Right ventricle myocardium inferior (tissue), 1 donor: ENCODE measurements around the gene RUNX3. TPM values are rescaled to one million over a fixed set of nuclear protein-coding genes. Genes with fewer than 3 reads are reported as not detected.
A peak's percentile ranks its signal among the peaks of the same experiment; 100 is the strongest.
"Not testable (repeated sequence)": the region's sequence is repeated elsewhere in the genome, so short reads cannot be mapped to it uniquely, and the experiment has no call there.

ENCODE experiments used
- ATAC-seq: fragments of 200-7000 bp; cut with Tn5 transposase; one replicate; pipeline ENCODE4 v1.9.1; 2020; ENCODE audit warnings: mild to moderate bottlenecking, moderate library complexity
- DNase-seq: peaks from one replicate; pipeline ENCODE4 v3.0.0; 2021; ENCODE audit errors: missing footprints
- intact Hi-C: fragments of 100-400 bp; cut with DNase I; formaldehyde crosslinking; loops from one replicate; pipeline ENCODE4 v1.11.0; 2022
- total RNA-seq: library from RNA; stranded (reverse); fragmentation: NEBNext Ultra II Directional; extraction: Animal tissue kit (Norgen Biotek cat#: 25700); gene quantifications from one replicate; pipeline ENCODE4 v1.2.1, GENCODE V29; 2021
- donor health status: DM: no; HTN: yes; CAD: no; lungs with severe emphysema.

The RUNX3 gene
- total RNA-seq, 1 donor from 2014 or later = 1.8 TPM

DNA sequence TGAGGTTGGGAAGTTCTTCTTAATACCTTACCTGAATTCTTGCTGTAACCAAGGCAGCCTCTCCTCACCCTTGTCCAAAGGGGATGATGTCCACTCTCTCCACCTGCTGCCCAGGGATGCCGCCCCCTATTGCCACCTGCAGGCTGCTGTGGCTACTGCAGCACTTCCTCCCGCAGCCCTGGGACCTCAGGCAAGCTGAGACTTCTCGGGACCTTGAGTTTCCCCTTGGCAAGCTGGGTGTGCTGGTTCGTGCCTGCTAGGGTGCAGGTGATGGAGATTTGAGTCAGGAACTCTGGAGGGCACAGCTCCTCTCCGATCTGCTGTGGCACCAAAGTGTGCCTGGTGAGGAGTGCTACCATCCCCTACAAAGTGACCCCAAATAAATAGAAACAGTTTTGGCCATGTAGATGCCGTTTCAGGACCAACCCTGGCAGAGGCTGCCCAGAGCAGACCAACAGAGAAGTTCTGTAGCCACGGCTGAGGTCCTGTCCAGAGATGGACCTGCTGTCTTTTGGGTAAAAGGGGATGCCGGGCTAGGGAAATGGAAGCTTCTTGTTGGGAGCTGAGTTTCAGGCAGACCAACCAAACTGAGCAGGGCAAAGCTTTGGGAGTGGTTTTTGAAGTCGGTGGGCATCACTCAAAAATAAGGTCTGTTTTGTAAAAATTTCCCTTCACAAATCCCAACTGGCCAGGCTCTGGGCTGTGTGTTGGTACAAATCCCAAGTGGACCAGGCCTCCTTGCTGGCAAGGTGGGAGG lies 31.7 kb downstream of the RUNX3 start:
- ATAC-seq (peak; percentile 40), DNase-seq (no peak)
- intact Hi-C loops = no loop called here

DNA sequence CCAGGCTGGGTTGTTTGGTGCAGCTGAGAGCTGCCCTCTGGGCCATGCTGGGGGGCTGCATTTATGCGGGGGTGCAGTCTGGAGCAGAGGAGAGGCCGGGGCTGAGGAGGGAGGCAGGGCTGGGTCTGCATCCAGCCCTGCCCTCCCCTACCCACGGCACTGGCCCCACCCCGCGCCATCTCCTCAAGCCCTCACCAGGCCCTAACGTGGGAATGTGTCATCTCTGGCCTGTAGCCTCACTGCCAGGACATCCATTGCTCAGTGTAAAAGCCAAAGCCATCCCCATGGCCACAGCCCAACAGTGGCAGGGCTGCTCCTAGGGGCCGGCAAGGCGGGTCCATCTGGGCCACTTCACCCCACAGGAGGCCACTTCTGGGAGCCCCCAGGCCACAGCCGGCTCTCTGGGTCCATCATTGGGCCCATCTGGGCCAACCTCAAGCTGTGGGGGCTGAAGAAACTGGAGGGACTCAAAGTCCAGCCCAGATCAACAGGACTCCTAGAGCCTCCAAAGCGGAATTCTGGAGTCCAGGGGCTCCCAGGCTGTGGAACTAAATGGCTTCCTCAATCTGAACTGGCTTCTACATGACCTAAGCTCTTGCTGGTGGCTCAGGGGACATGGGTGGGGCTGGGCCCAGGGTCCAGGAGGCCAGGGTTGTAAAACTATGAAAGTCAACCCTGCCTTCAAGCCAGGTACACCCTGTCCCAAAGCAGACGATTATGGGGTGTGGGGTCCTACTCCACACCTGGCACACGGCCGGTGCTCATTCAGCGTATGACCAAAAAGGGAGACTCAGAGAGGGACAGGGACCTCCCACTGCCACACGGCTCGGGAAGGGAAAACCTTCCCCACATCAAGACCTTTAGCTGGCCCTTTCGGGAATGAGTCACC lies 32.6 kb downstream of the RUNX3 start:
- ATAC-seq (no peak), DNase-seq (no peak)

DNA sequence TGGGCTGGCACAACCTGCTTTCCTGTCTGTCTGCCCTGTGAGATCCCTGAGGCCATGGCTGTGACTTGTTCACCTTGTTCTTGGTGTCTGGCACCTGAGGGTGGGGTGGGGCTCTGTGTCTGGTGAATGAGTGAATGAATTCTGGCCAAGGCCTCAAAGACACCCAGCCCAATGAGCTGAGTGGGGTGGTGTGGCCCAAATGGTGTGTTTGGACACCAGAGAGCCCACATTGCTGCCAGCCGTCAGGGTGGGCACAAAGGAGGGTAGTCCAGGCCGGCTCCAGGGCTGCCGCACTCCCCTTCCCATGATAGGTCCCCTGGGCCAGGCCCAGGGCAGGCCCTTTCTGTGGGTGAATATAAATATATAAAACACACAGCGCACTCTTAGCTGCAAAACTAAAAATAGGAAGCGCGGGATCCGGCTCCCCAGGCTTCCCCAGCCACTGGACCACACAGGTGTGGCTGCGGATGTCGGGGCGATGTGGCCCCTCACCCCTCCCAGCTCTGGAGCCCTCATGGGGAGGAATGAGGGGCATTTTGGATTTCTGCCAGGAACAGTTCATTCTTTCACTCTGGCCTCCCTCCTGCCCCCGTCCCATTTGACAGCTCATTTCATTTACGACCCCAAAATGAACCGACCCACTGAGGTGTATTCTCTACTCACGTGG lies 33.3 kb downstream of the RUNX3 start:
- intact Hi-C loops = no loop called here
- ATAC-seq (no peak), DNase-seq (no peak)

More for the DNA sequence above, 32.6 kb downstream of the RUNX3 start:
- intact Hi-C loops = no loop called here

DNA sequence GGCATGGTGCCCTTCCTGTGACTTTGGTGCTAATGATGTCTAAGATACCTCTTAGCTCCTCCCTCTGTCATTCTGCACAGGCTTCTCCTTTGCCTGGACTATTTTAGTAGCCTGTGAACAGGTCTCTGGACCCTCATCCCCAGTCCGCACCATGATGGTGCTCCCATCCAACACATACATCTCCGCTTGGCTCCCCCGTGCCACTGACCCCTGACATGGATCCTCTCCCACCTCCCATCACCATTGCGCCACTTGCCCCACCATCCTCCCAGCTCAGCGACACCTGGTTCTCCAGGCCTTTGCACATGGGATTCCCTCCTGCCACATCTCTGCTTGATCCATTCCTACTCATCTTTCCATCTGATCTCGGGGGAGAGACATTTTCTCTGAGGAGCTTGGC lies 33.9 kb downstream of the RUNX3 start:
- ATAC-seq = no peak
- no peak for DNase-seq
- intact Hi-C loops = no loop called here

DNA sequence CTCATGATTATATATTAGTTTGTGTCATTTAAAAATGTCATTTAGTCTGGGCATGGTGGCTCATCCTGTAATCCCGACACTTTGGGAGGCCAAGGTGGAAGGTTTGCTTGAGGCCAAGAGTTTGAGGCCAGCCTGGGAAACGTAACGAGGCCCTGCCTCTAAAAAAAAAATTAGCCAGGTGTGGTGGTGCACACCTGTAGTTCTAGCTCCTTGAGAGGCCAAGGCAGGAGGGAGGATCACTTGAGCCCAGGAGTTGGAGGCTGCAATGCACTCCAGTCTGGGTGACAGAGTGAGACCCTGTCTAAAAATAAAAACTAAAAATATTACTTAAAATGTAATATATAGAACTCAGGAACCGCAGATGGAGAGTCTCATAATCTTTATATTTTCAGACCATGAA lies 34.6 kb downstream of the RUNX3 start:
- intact Hi-C loops = no loop called here
- DNase-seq = no peak
- ATAC-seq = no peak

DNA sequence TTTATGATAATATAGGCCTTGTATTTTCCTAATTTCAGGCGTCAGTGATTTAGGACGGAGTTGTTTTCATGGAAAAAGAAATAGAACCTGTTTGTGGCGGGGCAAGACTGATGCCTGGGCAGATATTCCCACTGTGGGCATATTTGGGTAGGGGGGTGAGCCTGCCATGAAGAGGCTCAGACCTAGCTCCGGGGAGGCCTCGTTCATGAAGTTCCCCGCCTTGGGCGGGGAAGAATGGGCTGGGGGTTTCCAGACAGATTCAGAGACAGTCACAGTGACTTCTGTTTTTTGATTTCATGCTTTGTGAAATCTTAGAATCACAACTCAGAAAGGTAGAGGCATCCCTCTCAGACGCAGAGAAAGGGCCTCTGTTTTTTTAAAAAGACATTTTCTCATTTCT lies 36.1 kb downstream of the RUNX3 start:
- no peak for ATAC-seq
- intact Hi-C loops = no loop called here
- no peak for DNase-seq

DNA sequence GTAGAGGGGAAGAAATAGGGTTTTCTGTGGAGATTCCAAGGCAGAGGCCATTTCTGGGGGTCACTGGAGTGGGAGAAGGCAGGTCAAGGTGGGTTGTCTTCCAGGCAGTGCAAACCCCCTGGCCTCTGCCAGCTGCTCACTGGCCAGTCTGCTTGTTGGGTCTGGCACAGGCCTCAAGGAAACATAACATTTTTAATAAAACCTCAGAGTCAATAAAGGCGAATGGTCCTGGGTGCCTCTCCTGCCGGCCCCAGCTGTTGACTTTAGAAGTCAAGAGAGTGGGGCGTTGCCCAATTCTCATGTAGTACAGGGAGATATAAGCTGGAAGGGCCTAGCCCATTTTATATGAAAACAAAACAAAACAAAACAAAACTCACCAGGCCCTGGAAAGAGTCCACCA lies 36.6 kb downstream of the RUNX3 start:
- intact Hi-C loops = no loop called here
- ATAC-seq (no peak), DNase-seq (no peak)

DNA sequence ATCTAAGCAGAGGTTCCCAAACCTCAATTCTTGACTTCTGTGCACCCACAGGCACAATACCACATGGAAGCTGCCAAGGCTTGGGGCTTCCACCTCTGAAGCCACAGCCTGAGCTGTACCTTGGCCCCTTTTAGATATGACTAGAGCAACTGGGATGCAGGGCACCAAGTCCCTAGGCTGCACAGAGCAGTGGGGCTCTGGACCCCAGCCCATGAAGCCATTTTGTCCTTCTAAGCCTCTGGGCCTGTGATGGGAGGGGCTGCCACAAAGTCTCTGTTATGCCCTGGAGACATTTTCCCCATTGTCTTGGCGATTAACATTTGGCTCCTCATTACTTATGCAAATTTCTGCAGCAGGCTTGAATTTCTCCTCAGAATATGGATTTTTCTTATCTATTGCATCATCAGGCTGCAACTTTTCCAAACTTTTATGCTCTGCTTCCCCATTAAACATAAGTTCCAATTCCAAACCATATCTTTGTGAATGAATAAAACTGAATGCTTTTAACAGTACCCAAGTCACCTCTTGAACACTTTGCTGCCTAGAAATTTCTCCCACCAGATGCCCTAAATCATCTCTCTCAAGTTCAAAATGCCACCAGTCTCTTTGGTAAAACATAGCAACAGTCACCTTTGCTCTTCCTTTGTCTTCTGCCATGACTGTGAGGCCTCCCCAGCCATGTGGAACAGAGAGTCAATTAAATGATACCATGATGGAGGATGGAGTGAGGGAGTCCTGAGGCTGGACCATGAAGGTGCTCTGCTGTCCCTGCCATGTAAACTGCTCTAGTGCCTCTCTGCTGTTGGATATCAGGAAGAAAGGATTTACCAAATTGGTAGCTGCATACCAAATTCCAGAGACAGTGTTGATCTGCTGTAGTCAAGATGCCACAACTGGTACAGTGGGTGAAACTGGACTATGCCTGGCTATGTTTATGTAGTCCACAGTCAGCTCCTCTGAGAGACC lies 37.6 kb downstream of the RUNX3 start:
- DNase-seq (no peak), ATAC-seq (no peak)

DNA sequence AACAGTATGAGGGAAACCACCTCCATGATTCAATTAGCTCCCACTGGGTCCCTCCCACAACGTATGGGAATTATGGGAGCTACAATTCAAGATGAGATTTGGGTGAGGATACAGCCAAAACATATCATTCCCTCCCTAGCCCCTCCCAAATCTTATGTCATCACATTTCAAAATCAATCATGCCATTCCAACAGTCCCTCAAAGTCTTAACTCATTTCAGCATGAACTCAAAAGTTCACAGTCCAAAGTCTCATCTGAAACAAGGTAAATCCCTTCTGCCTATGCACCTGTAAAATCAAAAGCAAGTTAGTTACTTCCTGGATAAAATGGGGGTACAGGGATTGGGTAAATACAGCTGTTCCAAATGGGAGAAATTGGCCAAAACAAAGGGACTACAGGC lies 38.7 kb downstream of the RUNX3 start:
- intact Hi-C loops, DNase-seq, ATAC-seq: not testable (repeated sequence)

More for the DNA sequence above, 37.6 kb downstream of the RUNX3 start:
- intact Hi-C loops = no loop called here

DNA sequence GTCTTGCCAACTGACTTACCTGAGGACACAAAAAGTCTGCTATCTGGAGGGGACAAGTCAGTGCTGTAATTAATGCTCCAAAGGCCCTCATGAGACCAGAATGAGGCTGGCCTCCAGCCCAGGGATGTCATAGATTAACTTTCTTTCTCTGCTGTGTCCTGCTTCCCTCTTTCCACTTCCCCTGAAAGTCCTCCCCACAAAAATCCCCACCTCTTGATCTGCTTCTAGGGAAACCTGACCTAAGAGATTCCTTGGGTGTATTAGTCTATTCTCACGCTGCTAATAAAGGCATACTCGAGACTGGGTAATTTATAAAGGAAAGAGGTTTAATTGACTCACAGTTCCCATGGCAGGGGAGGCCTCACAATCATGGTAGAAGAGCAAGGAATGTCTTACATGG lies 39.2 kb downstream of the RUNX3 start:
- ATAC-seq (no peak), DNase-seq (no peak)
- intact Hi-C loops = no loop called here

DNA sequence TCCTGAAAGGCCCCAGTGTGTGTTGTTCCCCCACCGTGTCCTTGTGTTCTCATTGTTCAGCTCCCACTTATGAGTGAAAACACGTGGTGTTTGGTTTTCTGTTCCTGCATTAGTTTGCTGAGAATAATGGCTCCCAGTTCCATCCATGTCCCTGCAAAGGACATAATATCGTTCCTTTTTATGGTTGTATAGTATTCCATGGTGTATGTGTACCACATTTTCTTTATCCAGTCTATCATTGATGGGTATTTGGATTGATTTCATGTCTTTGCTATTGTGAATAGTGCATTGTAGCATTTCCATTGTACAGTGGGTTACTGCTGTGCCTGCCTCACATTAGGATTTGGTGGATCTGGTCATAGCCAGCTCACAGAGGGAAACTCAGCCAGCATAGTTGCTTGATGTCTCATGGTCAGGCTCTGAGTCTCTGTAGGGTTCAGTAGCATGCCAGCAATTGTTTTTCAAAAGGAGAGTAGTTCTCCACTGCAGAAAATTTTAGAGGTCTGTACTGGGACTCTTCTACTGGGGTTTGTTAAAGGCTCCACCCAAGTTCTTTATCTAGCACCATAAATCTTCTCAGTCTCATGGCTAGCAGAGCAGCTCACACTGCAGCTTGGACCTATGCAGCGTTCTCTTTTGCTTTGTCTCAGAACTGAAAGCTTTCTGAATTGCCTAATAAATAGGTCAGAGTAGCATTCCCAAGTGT lies 41.0 kb downstream of the RUNX3 start:
- ATAC-seq (no peak), DNase-seq (no peak)
- intact Hi-C loops = no loop called here

DNA sequence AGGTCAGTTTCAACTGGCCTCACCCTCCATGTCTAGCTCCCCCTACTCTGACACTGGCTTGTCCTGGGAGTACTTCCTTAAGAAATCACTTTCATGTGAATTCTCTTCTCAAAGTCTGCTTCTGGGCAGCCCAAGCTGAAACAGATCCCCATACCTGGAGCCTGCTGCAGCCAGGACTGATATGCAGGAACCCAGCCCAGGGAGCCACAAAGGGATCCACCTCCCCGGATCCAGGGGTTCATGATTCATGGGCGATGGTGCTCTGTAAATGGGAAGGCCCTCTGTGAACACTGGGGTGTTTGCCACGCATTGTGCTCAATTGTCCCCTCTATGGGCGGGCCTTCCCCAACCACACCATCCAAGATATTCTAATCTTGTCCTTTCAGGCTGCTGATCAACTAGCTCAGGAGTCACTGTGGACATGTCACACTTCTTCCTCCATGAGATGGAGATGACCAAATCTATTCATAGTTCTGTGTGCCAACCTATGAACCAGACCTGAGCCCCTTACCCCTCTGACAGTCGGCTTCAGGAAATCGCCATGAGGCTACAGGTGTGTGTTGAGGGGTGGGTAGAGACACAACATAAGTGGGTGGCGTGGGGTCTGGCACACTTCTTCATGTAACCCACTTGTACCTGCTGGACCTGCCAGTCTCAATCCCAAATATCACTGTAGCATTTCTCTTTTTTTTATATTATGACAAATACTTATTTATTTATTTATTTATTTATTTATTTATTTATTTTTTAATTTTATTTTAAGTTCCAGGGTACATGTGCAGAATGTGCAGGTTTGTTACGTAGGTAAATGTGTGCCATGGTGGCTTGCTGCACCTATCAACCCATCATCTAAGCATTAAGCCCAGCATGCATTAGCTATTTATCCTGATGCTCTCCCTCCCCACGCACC lies 41.8 kb downstream of the RUNX3 start:
- DNase-seq (no peak), ATAC-seq (no peak)
- intact Hi-C loops = no loop called here

DNA sequence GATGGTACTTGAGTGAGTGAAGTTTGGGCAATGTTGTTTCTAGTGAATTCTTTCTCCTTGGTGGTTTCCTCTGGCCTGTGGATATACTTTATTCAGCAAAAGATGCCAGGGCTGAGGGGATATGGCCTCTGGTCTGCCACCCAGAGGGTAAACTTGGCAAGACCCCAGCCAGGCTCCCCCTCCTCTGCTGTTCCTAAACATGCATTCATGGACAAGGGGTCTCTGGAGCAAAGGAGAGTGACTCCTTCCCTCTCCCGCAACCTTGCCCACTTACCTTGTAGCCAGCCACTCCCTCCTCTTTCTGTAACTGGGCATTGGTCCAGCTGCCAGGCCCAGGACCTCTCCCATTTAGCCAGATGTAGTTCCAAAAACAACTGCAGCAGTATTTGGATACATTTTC lies 43.8 kb downstream of the RUNX3 start:
- DNase-seq (no peak), ATAC-seq (no peak)
- intact Hi-C loops = no loop called here

DNA sequence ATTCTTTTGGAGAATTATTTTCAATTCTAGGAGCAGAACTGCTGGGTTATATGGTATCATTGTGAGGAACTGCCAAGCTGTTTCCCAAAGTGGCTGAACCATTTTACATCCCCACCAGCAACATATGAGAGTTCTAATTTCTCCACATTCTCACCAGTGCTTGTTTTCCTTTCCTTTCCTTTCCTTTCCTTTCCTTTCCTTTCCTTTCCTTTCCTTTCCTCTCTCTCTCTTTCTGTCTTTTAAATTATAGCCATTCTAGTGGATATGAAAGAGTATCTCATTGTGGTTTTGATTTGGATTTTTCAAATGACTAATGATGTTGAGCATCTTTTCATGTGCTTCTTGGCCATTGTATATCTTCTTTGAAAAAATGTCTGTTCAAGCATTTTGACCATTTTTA lies 45.3 kb downstream of the RUNX3 start:
- ATAC-seq (no peak), DNase-seq (no peak)
- intact Hi-C loops = no loop called here

DNA sequence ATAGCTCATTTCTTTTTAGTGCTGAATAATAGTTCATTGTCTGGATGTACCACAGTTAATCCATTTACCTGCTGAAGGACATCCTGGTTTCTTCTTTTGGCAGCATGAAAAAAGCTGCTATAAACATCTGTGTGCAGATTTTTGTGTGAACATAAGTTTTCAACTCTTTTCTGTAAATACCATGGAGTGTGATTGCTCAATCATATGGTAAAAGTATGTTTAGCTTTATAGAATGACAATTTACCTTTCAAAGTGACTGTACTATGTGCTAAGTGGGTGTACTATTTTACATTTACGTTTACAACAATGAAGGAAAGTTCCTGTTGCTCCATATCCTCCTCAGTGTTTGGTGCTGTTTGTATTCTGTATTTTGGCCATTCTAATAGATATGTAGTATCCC lies 49.0 kb downstream of the RUNX3 start:
- no peak for ATAC-seq
- intact Hi-C loops = no loop called here
- DNase-seq = no peak

DNA sequence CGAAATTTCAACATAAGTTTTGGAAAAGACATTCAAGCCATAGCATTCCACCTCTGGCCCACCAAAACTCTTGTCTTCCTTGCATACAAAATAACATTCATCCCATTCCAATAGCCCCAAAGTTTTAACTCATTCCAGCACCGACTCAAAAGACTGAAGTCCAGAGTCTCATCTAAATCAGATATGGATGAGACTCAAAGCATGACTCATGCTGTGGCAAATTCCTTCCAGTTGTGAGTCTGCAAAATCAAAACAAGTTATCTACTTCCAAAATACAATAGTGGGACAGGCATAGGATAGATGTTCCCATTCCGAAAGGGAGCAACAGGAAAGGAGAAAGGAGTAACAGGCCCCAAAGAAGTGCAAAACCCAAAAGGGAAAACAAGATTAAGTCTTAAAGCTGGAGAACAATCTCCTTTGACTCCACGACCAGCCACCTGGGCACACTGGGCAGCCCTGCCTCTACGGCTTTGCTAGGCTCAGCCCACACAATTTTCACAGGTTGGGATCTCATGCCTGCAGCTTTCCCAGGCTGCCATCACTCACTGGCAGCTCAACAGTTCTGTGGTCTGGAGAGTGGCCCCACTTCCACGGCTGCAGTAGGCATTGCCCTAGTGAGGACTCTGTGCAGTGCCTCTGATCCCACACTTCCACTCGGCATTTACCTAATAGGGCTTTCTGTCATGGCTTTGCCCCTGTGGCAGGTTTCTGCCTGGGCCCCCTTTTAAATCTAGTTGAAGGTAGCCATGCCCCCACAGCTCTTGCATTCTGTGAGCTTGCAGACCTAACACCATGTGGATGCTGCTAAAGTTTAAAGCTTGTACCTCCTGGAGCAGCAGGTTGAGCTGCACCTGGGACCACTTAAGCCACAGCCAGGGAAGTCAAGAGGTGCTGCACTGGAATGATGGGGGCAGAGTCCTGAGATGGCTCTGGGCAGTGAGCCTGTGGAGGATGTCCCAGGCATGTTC lies 51.0 kb downstream of the RUNX3 start:
- DNase-seq = no peak
- intact Hi-C loops = no loop called here
- ATAC-seq = no peak
